Activated CD4-positive, alpha-beta memory T cell treated with anti-CD3 and anti-CD28 coated beads for 36 hours (primary cell): Measurements from ENCODE around the gene ETV7. TPM values are rescaled to one million over a fixed set of nuclear protein-coding genes. Genes with fewer than 3 reads are reported as not detected.
A peak's percentile ranks its signal among the peaks of the same experiment; 100 is the strongest.
"Not testable (repeated sequence)": the region's sequence is repeated elsewhere in the genome, so short reads cannot be mapped to it uniquely, and the experiment has no call there.

Experiments used
- CTCF ChIA-PET: fragments of 350-600 bp; sonication (Branson Sonifier 250); formaldehyde crosslinking; loops from one replicate; lab custom pipeline; 2021; ENCODE audit warnings: antibody characterized with exemption, inconsistent platforms; lab: Charles Lee
- POLR2A ChIA-PET: fragments of 350-600 bp; sonication (Branson Sonifier 250); formaldehyde crosslinking; loops from one replicate; lab custom pipeline; 2021; ENCODE audit warnings: antibody characterized with exemption; lab: Charles Lee
- DNase-seq: peaks from one replicate; pipeline ENCODE4 v3.0.0-alpha.2; 2020
- H3K27ac Mint-ChIP-seq: one replicate; pipeline ENCODE4 v1.8.0; 2021; ENCODE audit warnings: mixed read lengths
- H3K27me3 Mint-ChIP-seq: one replicate; pipeline ENCODE4 v1.8.0; 2021; ENCODE audit warnings: mixed read lengths
- H3K36me3 Mint-ChIP-seq: one replicate; pipeline ENCODE4 v1.8.0; 2021; ENCODE audit warnings: mixed read lengths
- H3K4me1 Mint-ChIP-seq: one replicate; pipeline ENCODE4 v1.8.0; 2021; ENCODE audit warnings: low read depth, mixed read lengths
- H3K4me3 Mint-ChIP-seq: one replicate; pipeline ENCODE4 v1.8.0; 2021; ENCODE audit warnings: mild to moderate bottlenecking, mixed read lengths
- H3K9me3 Mint-ChIP-seq: one replicate; pipeline ENCODE4 v1.8.0; 2021; ENCODE audit warnings: mixed read lengths
- intact Hi-C: fragments of 100-400 bp; cut with micrococcal nuclease; formaldehyde crosslinking; loops from one replicate; pipeline ENCODE4 v1.15.1; 2023
- total RNA-seq, 2 experiments: library from RNA; stranded (reverse); gene quantifications; one replicate each; pipeline ENCODE4 v1.2.3, GENCODE V29; 2021

Gene ETV7
- total RNA-seq, 2 experiments from 2014 or later = 5.8 to 5.9 TPM

- POLR2A ChIA-PET = no interaction called here
- CTCF ChIA-PET = interaction anchor here (1.0 to 1.4 kb wide), 4 partner anchors 13 to 71 kb away, joined by 3 to 5 read pairs (median 4); no protein-coding TSS in a partner anchor
These were observed 14.0 kb downstream of the ETV7 start for GRCh38 chr6:36373368-36374019.

GRCh38 chr6:36372088-36372487 lies 15.4 kb downstream of the ETV7 start:
- no peak overlapping the region for H3K27ac Mint-ChIP-seq
- DNase-seq = no peak
- H3K4me1 Mint-ChIP-seq = no peaks in the 10 kb centered on the region
- H3K36me3 Mint-ChIP-seq = peaks cover 2% of the 10 kb centered on the region
- ChIA-PET CTCF (interaction anchor here (1.3 to 1.5 kb wide), 2 partner anchors 11 to 31 kb away, joined by 3 to 4 read pairs; no protein-coding TSS in a partner anchor), POLR2A (no interaction called here)
- H3K27me3 Mint-ChIP-seq = no peaks in the 10 kb centered on the region
- no peaks in the 10 kb centered on the region for H3K9me3 Mint-ChIP-seq
- intact Hi-C loops = no loop called here
- no peak overlapping the region for H3K4me3 Mint-ChIP-seq

More at GRCh38 chr6:36373368-36374019, 14.0 kb downstream of the ETV7 start:
- Mint-ChIP-seq H3K36me3 (peaks cover 4% of the 10 kb centered on the region), H3K27ac (no peak overlapping the region), H3K4me1 (peaks cover 6% of the 10 kb centered on the region), H3K4me3 (no peak overlapping the region), H3K9me3 (no peaks in the 10 kb centered on the region), H3K27me3 (no peaks in the 10 kb centered on the region)
- peak; percentile 8 for DNase-seq
- intact Hi-C loops = no loop called here

- H3K9me3 Mint-ChIP-seq = no peaks in the 10 kb centered on the region
These were observed 16.3 kb downstream of the ETV7 start for GRCh38 chr6:36371211-36371610.

GRCh38 chr6:36370638-36371037 lies 16.8 kb downstream of the ETV7 start:
- ChIA-PET POLR2A (no interaction called here), CTCF (interaction anchor here (0.6 to 1.5 kb wide), 3 partner anchors 10 to 31 kb away, joined by 3 to 4 read pairs (median 3); no protein-coding TSS in a partner anchor)
- Mint-ChIP-seq H3K4me3 (no peak overlapping the region), H3K4me1 (no peaks in the 10 kb centered on the region), H3K27ac (no peak overlapping the region), H3K9me3 (no peaks in the 10 kb centered on the region), H3K27me3 (no peaks in the 10 kb centered on the region), H3K36me3 (peaks cover 2% of the 10 kb centered on the region)
- no peak for DNase-seq
- intact Hi-C loops = no loop called here

More at GRCh38 chr6:36371211-36371610, 16.3 kb downstream of the ETV7 start:
- DNase-seq = no peak
- POLR2A ChIA-PET = no interaction called here
- peaks cover 2% of the 10 kb centered on the region for H3K36me3 Mint-ChIP-seq
- H3K27me3 Mint-ChIP-seq = no peaks in the 10 kb centered on the region
- intact Hi-C loops = no loop called here
- no peak overlapping the region for H3K27ac Mint-ChIP-seq
- H3K4me1 Mint-ChIP-seq = no peaks in the 10 kb centered on the region
- H3K4me3 Mint-ChIP-seq = no peak overlapping the region
- CTCF ChIA-PET = interaction anchor here (1.3 to 1.5 kb wide), 2 partner anchors 10 to 30 kb away, joined by 3 to 4 read pairs; no protein-coding TSS in a partner anchor

GRCh38 chr6:36368921-36369865 lies 18.3 kb downstream of the ETV7 start:
- no peak for DNase-seq
- Mint-ChIP-seq H3K4me1 (peaks cover 5% of the 10 kb centered on the region), H3K4me3 (no peak overlapping the region), H3K27me3 (no peaks in the 10 kb centered on the region), H3K9me3 (no peaks in the 10 kb centered on the region), H3K36me3 (peaks cover 2% of the 10 kb centered on the region), H3K27ac (no peak overlapping the region)
- intact Hi-C loops = no loop called here
- ChIA-PET CTCF (no interaction called here), POLR2A (interaction anchor here (0.7 kb wide), 1 partner anchor 688 kb away, joined by 4 read pairs; no protein-coding TSS in a partner anchor)

GRCh38 chr6:36368421-36368820 lies 19.0 kb downstream of the ETV7 start:
- ChIA-PET CTCF (interaction anchor here (1.4 kb wide), 1 partner anchor 10 kb away, joined by 3 read pairs; no protein-coding TSS in a partner anchor), POLR2A (no interaction called here)
- intact Hi-C loops = no loop called here
- no peak overlapping the region for H3K4me3 Mint-ChIP-seq
- DNase-seq = no peak
- no peak overlapping the region for H3K27ac Mint-ChIP-seq
- peaks cover 5% of the 10 kb centered on the region for H3K4me1 Mint-ChIP-seq
- no peaks in the 10 kb centered on the region for H3K27me3 Mint-ChIP-seq
- peaks cover 2% of the 10 kb centered on the region for H3K36me3 Mint-ChIP-seq
- no peaks in the 10 kb centered on the region for H3K9me3 Mint-ChIP-seq

GRCh38 chr6:36367743-36368142 lies 19.7 kb downstream of the ETV7 start:
- ChIA-PET POLR2A (no interaction called here), CTCF (interaction anchor here (1.4 kb wide), 1 partner anchor 9 kb away, joined by 3 read pairs; no protein-coding TSS in a partner anchor)
- H3K4me1 Mint-ChIP-seq = peaks cover 5% of the 10 kb centered on the region
- H3K4me3 Mint-ChIP-seq = no peak overlapping the region
- no peaks in the 10 kb centered on the region for H3K9me3 Mint-ChIP-seq
- H3K36me3 Mint-ChIP-seq = peaks cover 2% of the 10 kb centered on the region
- intact Hi-C loops = no loop called here
- no peaks in the 10 kb centered on the region for H3K27me3 Mint-ChIP-seq
- DNase-seq = no peak
- no peak overlapping the region for H3K27ac Mint-ChIP-seq

- CTCF ChIA-PET = interaction anchor here (1.0 to 2.2 kb wide), 3 partner anchors 16 to 62 kb away, joined by 3 to 9 read pairs (median 5); no protein-coding TSS in a partner anchor
- H3K27ac Mint-ChIP-seq = no peak overlapping the region
- intact Hi-C loops = no loop called here
These were observed 22.6 kb downstream of the ETV7 start for GRCh38 chr6:36364669-36365479.

GRCh38 chr6:36364061-36364635 lies 23.3 kb downstream of the ETV7 start:
- POLR2A ChIA-PET = interaction anchor here (0.6 to 1.2 kb wide), 3 partner anchors 8 to 180 kb away, joined by 3 to 4 read pairs (median 3); no protein-coding TSS in a partner anchor
- intact Hi-C loops, H3K36me3 Mint-ChIP-seq: not testable (repeated sequence)

More at GRCh38 chr6:36364669-36365479, 22.6 kb downstream of the ETV7 start:
- Mint-ChIP-seq H3K4me3 (no peak overlapping the region), H3K27me3 (no peaks in the 10 kb centered on the region), H3K36me3 (peaks cover 2% of the 10 kb centered on the region), H3K4me1 (peaks cover 5% of the 10 kb centered on the region), H3K9me3 (no peaks in the 10 kb centered on the region)
- DNase-seq = peak; percentile 60
- POLR2A ChIA-PET = interaction anchor here (0.7 to 1.2 kb wide), 2 partner anchors 9 to 181 kb away, joined by 3 to 4 read pairs; no protein-coding TSS in a partner anchor

GRCh38 chr6:36363371-36363752 lies 24.1 kb downstream of the ETV7 start:
- DNase-seq, H3K27me3 Mint-ChIP-seq, H3K4me1 Mint-ChIP-seq, H3K36me3 Mint-ChIP-seq, H3K27ac Mint-ChIP-seq, H3K9me3 Mint-ChIP-seq, intact Hi-C loops, H3K4me3 Mint-ChIP-seq: not testable (repeated sequence)
- ChIA-PET POLR2A (interaction anchor here (0.6 kb wide), 1 partner anchor 177 kb away, joined by 3 read pairs; no protein-coding TSS in a partner anchor), CTCF (interaction anchor here (7.1 to 10.5 kb wide), 2 partner anchors 22 to 60 kb away, joined by 103 to 160 read pairs; no protein-coding TSS in a partner anchor)

More at GRCh38 chr6:36364061-36364635, 23.3 kb downstream of the ETV7 start:
- not testable (repeated sequence) for H3K4me1 Mint-ChIP-seq, DNase-seq, H3K27ac Mint-ChIP-seq, H3K27me3 Mint-ChIP-seq, H3K4me3 Mint-ChIP-seq, H3K9me3 Mint-ChIP-seq
- CTCF ChIA-PET = interaction anchor here (1.0 to 10.5 kb wide), 4 partner anchors 22 to 62 kb away, joined by 5 to 160 read pairs (median 56); no protein-coding TSS in a partner anchor
